PFSK-1 (cell line): ENCODE results near the gene SLC9A1.

Experiments
- POLR2AphosphoS5 ChIP-seq: IDR thresholded peaks from 2 replicates; pipeline ENCODE4 v1.6.1; 2012; ENCODE audit warnings: low read depth, mild to moderate bottlenecking, control low read depth, low read length, moderate library complexity
- REST ChIP-seq, 2 experiments: IDR thresholded peaks; 2 replicates each; pipeline versions ENCODE4 v1.6.1 to v1.8.0; 2011 to 2012; ENCODE audit warnings: low read depth in 2 of 2, low read length in 2 of 2, control low read depth in 1 of 2, inconsistent platforms in 1 of 2, mild to moderate bottlenecking in 1 of 2, moderate library complexity in 1 of 2; ENCODE audit not compliant: insufficient read depth in 1 of 2
- SIN3A ChIP-seq: IDR thresholded peaks from 2 replicates; pipeline ENCODE4 v1.6.1; 2012; ENCODE audit warnings: mild to moderate bottlenecking, low read length, moderate library complexity, borderline replicate concordance; ENCODE audit not compliant: insufficient read depth

GRCh38 chr1:27135541-27136235 lies 19.2 kb downstream of the SLC9A1 start:
- TF ChIP-seq SIN3A = no peak
- TF ChIP-seq POLR2AphosphoS5 = no peak
- no peak for TF ChIP-seq REST (IDR thresholded peaks at IDR 0.05; ENCODE audit: insufficient read depth in 1 of 2, low read depth in 2 of 2, low read length in 2 of 2)
